MCF 10A (cell line): Measurements from ENCODE around the gene SCUBE1. TPM values are rescaled to one million over a fixed set of nuclear protein-coding genes. Genes with fewer than 3 reads are reported as not detected.

ENCODE experiments used
- BruUV-seq: library from RNA; stranded (reverse); fragments of 400-500 nt; replicated peaks from 2 replicates; lab custom pipeline; 2021; lab: Mats Ljungman, UMichigan
- CTCF ChIA-PET: fragments of 300-600 bp; sonication (Branson Sonifier 250); formaldehyde crosslinking; extraction: SDS; loops from one replicate; lab custom pipeline; 2021; ENCODE audit warnings: antibody characterized with exemption, inconsistent platforms; lab: Yijun Ruan, JAX
- POLR2A ChIA-PET: fragments of 300-600, 350-650 bp; sonication (Branson Sonifier 250); formaldehyde crosslinking; extraction: SDS; loops from one replicate; lab custom pipeline; 2020; ENCODE audit warnings: antibody characterized with exemption, inconsistent platforms; lab: Yijun Ruan, JAX
- DNase-seq: peaks from one replicate; pipeline ENCODE4 v3.0.0-alpha.2; 2018; ENCODE audit not compliant: unreplicated experiment
- H3K27ac Mint-ChIP-seq: one replicate; pipeline ENCODE4 v1.8.0; 2022; ENCODE audit warnings: mild to moderate bottlenecking, low read depth, mixed read lengths; ENCODE audit not compliant: unreplicated experiment
- H3K27me3 Mint-ChIP-seq: one replicate; pipeline ENCODE4 v1.8.0; 2022; ENCODE audit warnings: mixed read lengths; ENCODE audit not compliant: insufficient read depth, unreplicated experiment
- H3K36me3 Mint-ChIP-seq: one replicate; pipeline ENCODE4 v1.8.0; 2022; ENCODE audit warnings: mild to moderate bottlenecking, moderate library complexity, mixed read lengths; ENCODE audit not compliant: insufficient read depth, unreplicated experiment
- H3K4me1 Mint-ChIP-seq: one replicate; pipeline ENCODE4 v1.8.0; 2022; ENCODE audit warnings: mixed read lengths; ENCODE audit not compliant: insufficient read depth, unreplicated experiment
- H3K4me3 Mint-ChIP-seq: one replicate; pipeline ENCODE4 v1.8.0; 2022; ENCODE audit warnings: mild to moderate bottlenecking, moderate library complexity, mixed read lengths; ENCODE audit not compliant: unreplicated experiment
- H3K9me3 Mint-ChIP-seq: one replicate; pipeline ENCODE4 v1.8.0; 2022; ENCODE audit warnings: mixed read lengths; ENCODE audit not compliant: unreplicated experiment
- CTCF ChIP-seq: fragments of 200-600 bp; IDR thresholded peaks from one replicate; pipeline ENCODE4 v1.8.0; 2022; ENCODE audit warnings: antibody characterized with exemption, mild to moderate bottlenecking; ENCODE audit not compliant: unreplicated experiment
- intact Hi-C: fragments of 100-400 bp; cut with micrococcal nuclease; formaldehyde crosslinking; loops from 2 replicates; pipeline ENCODE4 v1.14.1; 2022
- total RNA-seq: library from RNA; stranded (reverse); gene quantifications from 2 replicates; pipeline ENCODE4 v1.2.3, GENCODE V29; 2022

Gene SCUBE1
- total RNA-seq, 1 experiment from 2014 or later = not detected

DNA sequence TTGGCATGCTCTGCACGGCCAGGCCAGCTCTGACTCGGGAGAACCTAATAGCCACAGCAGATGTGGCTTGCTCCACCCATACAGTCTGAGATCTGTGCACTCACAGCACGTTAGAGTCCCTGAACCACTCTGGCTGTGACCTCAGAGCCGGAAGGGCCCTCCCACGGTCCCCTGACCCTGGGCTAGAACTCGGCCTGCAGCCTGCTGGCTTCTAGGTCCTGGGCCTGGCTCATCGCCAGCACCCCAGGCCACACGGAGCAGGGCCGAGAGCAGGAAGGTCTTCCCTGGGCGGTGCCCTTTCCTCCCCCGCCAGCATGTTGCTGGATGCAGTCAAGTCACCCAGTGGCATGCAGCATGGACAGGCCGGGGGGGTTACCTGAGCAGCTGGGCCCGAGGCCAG, 120.9 kb downstream of the SCUBE1 start:
- no peak for TF ChIP-seq CTCF
- ChIA-PET POLR2A (no interaction called here), CTCF (interaction anchor here (1.2 kb wide), 1 partner anchor 9 kb away, joined by 4 read pairs; no protein-coding TSS in a partner anchor)

GRCh38 chr22:43220625-43221380, 122.4 kb downstream of the SCUBE1 start:
- H3K9me3 Mint-ChIP-seq = no peaks in the 10 kb centered on the region
- DNase-seq = no peak
- H3K27ac Mint-ChIP-seq = no peak overlapping the region
- peaks cover 18% of the 10 kb centered on the region for H3K27me3 Mint-ChIP-seq
- no peaks in the 10 kb centered on the region for H3K36me3 Mint-ChIP-seq
- no peak for TF ChIP-seq CTCF
- no peaks in the 10 kb centered on the region for H3K4me1 Mint-ChIP-seq
- no TSS peak for BruUV-seq
- ChIA-PET POLR2A (no interaction called here), CTCF (interaction anchor here (0.5 kb wide), 1 partner anchor 24 kb away, joined by 3 read pairs; no protein-coding TSS in a partner anchor)
- intact Hi-C loops = no loop called here
- H3K4me3 Mint-ChIP-seq = no peak overlapping the region

More for the DNA sequence above, 120.9 kb downstream of the SCUBE1 start:
- H3K36me3 Mint-ChIP-seq = no peaks in the 10 kb centered on the region
- H3K27me3 Mint-ChIP-seq = peaks cover 18% of the 10 kb centered on the region
- no TSS peak for BruUV-seq
- H3K4me1 Mint-ChIP-seq = no peaks in the 10 kb centered on the region
- intact Hi-C loops = no loop called here
- DNase-seq = peak; percentile 13
- no peak overlapping the region for H3K4me3 Mint-ChIP-seq
- H3K27ac Mint-ChIP-seq = no peak overlapping the region
- no peaks in the 10 kb centered on the region for H3K9me3 Mint-ChIP-seq

GRCh38 chr22:43218786-43219185, 124.4 kb downstream of the SCUBE1 start:
- TF ChIP-seq CTCF = no peak
- H3K4me3 Mint-ChIP-seq = no peak overlapping the region
- H3K9me3 Mint-ChIP-seq = no peaks in the 10 kb centered on the region
- H3K27me3 Mint-ChIP-seq = peaks cover 14% of the 10 kb centered on the region
- BruUV-seq = no TSS peak
- no peaks in the 10 kb centered on the region for H3K4me1 Mint-ChIP-seq
- intact Hi-C loops = no loop called here
- POLR2A ChIA-PET = no interaction called here
- H3K36me3 Mint-ChIP-seq = no peaks in the 10 kb centered on the region
- no peak for DNase-seq
- H3K27ac Mint-ChIP-seq = no peak overlapping the region
- CTCF ChIA-PET = interaction anchor here (0.5 to 1.4 kb wide), 6 partner anchors 13 to 567 kb away, joined by 3 to 7 read pairs (median 4); no protein-coding TSS in a partner anchor

DNA sequence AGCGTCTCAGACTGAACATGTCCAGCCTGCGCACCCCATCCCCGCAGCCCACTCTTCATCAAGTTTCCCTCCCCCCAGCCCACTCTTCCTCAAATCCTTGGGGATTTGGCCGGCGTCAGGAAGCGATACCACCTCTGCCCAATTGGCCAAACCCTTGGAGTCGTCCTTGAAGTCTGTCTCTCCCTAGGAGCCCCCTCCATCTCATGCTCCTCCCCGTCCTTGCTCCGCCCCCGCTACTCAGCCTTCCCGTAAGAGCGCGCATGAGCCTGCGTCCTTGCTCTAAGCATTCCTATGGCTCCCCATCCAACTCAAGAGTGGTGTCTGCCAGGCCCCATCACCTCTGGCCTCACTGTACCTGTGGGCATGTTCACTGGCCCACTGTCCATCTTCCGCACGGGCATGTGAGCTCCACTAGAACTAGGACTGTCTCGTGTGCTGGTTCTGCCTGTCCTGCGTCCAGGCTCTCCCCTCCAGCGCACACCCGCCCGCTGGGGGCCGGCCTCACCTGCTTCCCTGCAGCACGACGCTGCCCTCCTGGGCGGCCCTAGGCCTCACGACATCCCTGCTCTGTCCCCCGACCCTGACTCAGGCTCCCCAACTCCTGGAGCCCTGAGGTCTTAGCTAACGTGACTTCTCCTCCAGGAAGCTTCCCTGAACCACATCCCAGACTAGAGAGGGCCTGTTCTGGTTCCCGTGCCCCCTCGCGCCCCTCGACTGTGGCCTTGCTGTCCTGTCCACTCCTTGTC, 125.7 kb downstream of the SCUBE1 start:
- H3K27me3 Mint-ChIP-seq = peaks cover 11% of the 10 kb centered on the region
- no peaks in the 10 kb centered on the region for H3K4me1 Mint-ChIP-seq
- intact Hi-C loops = no loop called here
- no peaks in the 10 kb centered on the region for H3K9me3 Mint-ChIP-seq
- CTCF ChIA-PET = interaction anchor here (0.6 to 1.4 kb wide), 2 partner anchors 14 to 20 kb away, joined by 3 to 5 read pairs; no protein-coding TSS in a partner anchor
- POLR2A ChIA-PET = no interaction called here
- no peak overlapping the region for H3K27ac Mint-ChIP-seq
- BruUV-seq = no TSS peak
- DNase-seq = no peak
- H3K36me3 Mint-ChIP-seq = no peaks in the 10 kb centered on the region
- no peak for TF ChIP-seq CTCF
- no peak overlapping the region for H3K4me3 Mint-ChIP-seq
